NCI-H2196 (cell line): ENCODE measurements around the gene VDR.

Experiments
- DNase-seq: peaks from one replicate; lab custom pipeline; 2025; ENCODE audit not compliant: unreplicated experiment; lab: John Stamatoyannopoulos, UW

The VDR gene

DNA sequence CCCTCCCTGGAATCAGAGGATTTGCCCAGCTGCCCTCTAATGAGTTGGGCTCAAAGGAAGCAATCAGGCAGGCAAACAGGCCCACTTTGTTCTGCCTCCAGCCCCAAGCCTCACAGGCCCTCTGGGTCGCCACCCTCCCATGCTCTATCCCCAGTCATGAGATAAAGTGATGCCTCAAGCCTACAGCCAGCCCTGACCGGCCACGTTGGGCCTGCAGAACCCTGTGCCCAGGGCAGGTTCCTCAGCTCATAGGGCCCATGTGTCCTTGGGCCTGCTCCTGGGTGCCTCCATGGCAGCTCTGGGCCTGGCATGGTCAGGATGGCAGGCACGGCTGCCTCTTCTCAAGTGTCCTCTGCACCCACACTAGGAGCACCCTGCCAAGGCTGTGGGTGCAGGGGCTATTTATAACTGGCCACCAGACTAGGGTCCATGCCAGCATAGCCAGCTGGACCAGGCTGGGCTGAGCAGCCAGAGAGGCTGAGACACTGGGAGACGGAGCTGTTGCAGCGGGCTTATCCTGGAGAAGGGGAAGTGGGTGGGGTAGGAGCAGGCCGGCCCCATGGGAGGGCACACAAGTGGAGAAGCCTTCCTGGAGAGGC, 105.3 kb downstream of the VDR start:
- DNase-seq: no peak

DNA sequence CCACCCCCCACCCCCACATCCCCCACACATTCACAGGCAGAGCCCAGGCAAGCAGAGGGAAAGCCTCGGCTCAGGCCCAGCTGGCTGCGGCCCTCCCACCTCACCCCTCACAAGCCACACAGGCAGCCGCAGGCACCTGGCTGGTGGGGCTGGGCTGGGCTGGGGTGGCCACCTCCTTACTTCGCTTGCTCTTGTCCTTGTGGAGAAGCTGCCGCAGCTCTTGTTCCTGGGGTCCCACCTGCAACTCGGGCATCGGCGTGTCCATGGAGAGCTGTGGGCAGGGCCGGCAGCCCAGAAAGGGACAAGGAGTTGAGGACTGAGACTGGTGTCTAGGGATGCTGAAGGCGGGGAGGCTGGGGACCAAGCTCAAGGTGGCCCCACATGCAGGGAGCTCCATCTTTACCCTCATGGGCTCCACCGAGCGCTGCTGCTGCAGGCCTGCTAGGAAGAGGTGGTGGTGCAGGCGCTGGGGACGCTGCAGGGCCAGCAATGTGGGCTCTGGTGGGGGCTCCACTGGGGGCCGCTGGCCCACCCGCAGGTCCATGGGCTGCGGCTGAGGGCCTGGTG, 106.3 kb downstream of the VDR start:
- DNase-seq: no peak

DNA sequence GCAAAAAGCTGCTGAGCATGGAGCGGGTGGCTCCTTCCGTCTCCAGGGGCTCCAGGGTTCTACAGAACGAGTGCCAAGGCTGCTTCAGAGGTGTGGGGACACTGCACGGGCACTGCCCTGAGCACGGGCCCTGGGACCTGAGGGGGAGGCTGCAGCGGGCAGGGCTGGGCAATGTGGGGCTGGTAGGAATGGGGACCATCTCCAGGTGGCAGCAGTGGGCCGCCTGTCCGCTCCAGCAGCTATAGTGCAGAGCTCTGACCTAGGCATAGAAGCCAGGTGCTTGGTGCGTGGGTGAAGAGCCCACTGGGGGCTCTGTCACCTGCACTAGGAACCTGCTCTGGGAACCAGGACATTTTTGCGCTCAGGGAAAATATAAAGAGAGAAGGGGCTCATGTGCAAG, 107.4 kb downstream of the VDR start:
- no peak for DNase-seq

DNA sequence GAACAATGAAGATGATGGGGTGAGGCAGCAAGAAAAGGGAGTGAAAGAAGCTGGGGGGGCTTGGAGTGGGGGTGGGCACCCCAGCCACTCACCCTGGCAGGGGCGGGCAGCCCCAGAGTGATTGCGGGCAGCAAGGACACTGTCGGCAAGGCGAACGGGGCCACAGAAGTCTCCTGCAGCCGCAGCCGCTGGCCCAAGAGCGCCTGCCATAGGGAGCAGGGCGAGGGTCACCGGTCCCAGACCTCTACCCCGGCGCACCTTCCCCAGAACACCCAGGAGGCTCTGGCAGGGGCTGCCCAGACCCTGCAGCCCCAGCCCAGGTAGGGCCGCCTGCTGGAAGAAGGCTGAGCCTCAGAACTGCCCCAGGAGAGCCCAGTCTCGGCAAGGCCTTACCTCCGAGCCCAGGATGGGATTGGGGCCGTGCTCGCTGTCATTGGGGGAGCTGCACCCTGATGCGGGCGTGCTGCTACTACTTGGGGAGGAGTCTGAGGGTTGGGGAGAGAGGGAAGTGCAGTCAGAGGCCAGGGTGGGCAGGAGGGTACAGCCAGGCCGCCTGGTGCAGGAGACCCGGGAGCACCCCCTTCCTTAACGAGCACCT, 108.9 kb downstream of the VDR start:
- DNase-seq: no peak

DNA sequence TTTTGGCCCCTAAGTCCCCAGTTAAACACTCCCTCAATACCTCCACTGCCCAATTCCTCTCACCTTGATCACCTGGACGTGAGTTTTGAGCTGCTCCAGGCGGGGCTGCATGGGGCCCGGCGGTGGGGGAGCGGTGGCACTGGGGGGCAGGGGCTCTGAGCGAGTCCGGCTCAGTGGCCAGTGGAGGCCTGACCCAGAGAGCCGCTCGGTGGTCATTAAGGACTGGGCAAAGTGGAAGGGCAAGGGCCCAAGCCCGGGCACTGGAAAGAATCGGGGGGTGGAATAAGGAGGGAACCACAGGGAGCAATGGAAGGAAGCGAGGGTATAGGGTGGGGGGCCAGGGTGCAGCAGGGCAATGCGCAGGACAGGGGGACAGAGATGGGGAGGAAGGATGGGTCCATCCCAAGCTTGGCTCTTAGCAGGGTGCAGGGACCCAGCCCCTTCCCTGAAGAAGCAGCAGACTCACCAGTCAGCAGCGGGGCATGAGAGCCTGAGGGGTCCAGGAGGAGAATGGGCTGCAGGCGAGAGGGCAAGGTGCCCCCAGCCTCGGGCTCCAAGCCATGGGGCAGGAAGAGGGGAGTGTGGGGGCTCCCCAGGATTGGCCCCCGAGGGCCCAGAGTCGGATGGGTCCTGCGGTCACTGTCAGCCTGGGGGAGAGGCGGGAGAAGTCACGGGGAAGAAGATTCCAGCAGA, 109.5 kb downstream of the VDR start:
- no peak for DNase-seq

DNA sequence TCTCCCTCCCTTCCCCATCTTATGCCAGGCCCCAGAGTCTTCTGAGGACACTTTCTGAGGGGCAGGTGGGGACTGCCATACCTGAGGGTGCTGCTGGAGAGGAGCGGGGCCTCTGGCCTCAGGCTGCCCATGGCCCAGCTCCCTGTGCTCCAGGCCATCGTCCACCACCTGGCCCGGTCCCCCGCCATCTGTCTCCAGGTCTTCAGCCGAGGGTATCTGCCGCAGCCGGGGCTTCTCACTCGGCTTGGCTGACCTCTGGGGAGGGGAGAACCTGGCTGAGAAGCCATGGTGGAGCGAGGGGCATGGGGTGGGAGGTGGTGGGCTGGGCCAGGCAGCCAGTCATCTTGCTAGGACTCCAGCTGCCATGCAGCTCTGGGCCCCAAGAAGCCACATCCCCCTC, 110.1 kb downstream of the VDR start:
- DNase-seq: no peak

DNA sequence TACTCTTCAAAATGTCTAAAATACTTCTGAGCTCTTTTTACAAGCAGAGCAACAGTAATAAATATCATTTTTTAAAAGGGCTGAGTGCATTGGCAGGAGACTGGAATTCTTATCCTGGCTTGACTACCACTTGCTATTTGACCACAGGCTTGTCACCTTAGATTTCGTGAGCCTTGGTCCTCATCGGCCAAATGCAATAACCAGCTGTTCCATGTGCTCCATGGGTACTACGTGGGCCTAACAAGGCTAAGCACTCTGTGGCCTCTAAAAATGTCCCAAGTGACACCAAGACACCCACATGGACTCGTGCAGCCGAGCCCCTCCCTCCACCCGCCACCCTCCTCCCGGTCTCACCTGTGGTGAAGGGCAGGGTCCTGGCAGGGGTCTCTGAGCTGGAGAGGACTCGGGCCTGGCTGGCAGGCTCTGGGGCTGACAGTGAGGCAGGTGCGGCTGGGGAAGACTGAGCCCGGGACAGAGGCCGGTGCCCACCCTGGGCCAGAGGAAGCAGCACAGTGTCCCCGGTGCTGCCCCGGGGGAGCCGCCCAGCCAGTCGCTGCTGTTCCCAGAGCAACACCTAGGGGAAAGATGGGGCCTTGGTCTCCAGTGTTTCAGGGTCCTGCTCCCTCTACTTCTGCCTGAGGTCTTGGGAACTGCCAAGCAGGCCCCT, 111.6 kb downstream of the VDR start:
- no peak for DNase-seq

DNA sequence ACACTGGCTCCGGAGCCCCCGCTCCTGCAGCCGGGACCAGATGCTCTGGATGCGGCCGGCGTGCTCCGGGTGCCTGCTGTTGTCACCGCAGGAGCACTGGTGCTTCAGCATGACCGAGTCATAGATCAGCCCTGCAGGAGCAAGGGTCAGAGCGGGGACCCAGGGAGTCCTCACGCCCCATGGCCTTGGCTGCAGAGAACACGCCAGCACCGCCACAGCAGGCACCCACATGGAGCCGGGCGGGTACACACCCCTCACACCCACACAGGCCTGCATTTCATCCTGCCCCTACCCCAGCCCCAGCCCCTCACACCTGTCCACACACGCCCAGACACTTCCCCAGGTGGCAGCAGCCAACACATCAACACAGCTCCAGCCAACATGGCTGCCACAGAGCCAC, 112.9 kb downstream of the VDR start:
- no peak for DNase-seq
